Smooth muscle cell (in vitro differentiated cells): ENCODE measurements around the gene GRIP2. TPM values are rescaled to one million over a fixed set of nuclear protein-coding genes. Genes with fewer than 3 reads are reported as not detected.

Experiments
- DNase-seq: peaks from one replicate; lab custom pipeline; 2025; ENCODE audit not compliant: unreplicated experiment; lab: John Stamatoyannopoulos, UW
- H2AFZ ChIP-seq: fragments of 200-600 bp; sonication (generic); 2 replicates; pipeline ENCODE4 v1.6.0; 2016; ENCODE audit warnings: antibody characterized with exemption, low read depth, mild to moderate bottlenecking
- H3F3A ChIP-seq: fragments of 200-600 bp; sonication (generic); 2 replicates; pipeline ENCODE4 v1.6.0; 2017; ENCODE audit warnings: antibody characterized with exemption, low read depth
- H3K27ac ChIP-seq: fragments of 200-600 bp; sonication (generic); 2 replicates; pipeline ENCODE4 v1.5.1; 2016; ENCODE audit warnings: low read depth, mild to moderate bottlenecking
- H3K27me3 ChIP-seq: fragments of 200-600 bp; sonication (generic); 2 replicates; pipeline ENCODE4 v1.6.1; 2016; ENCODE audit warnings: low read depth, mild to moderate bottlenecking
- H3K36me3 ChIP-seq: fragments of 200-600 bp; sonication (generic); 2 replicates; pipeline ENCODE4 v1.5.1; 2016; ENCODE audit warnings: low read depth
- H3K4me1 ChIP-seq: fragments of 200-600 bp; sonication (generic); 2 replicates; pipeline ENCODE4 v1.5.1; 2016; ENCODE audit warnings: low read depth
- H3K4me2 ChIP-seq: fragments of 200-600 bp; sonication (generic); 2 replicates; pipeline ENCODE4 v1.6.0; 2016; ENCODE audit warnings: mild to moderate bottlenecking
- H3K4me3 ChIP-seq: fragments of 200-600 bp; sonication (generic); 2 replicates; pipeline ENCODE4 v1.5.1; 2016; ENCODE audit warnings: mild to moderate bottlenecking
- H3K79me2 ChIP-seq: fragments of 200-600 bp; sonication (generic); 2 replicates; pipeline ENCODE4 v1.6.0; 2016; ENCODE audit warnings: low read depth, mild to moderate bottlenecking
- H3K9ac ChIP-seq: fragments of 200-600 bp; sonication (generic); 2 replicates; pipeline ENCODE4 v1.6.0; 2016; ENCODE audit warnings: low read depth
- H3K9me3 ChIP-seq: fragments of 200-600 bp; sonication (generic); replicated peaks from 2 replicates; pipeline ENCODE4 v1.5.1; 2016; ENCODE audit warnings: low read depth
- H4K20me1 ChIP-seq: fragments of 200-600 bp; sonication (generic); 2 replicates; pipeline ENCODE4 v1.6.0; 2016; ENCODE audit warnings: low read depth
- WGBS: methylation state at CpG from one replicate; pipeline ENCODE4 v1.1.7; 2016; ENCODE audit warnings: low lambda C conversion rate; 5-methylcytosine and 5-hydroxymethylcytosine counted together
- polyA plus RNA-seq: library from polyadenylated mRNA; unstranded; fragments of >200 nt; fragmentation: Nextera tagmentation; extraction: Ambion mirVana; gene quantifications from 2 replicates; pipeline ENCODE4 v1.2.1, GENCODE V29; 2016
- total RNA-seq: library from RNA; depleted of rRNA; stranded (reverse); fragments of >200 nt; gene quantifications from 2 replicates; pipeline ENCODE4 v1.2.3, GENCODE V29; 2014
- TF ChIP-seq, protein P1 (sequence below): fragments of 200-600 bp; sonication (generic); IDR thresholded peaks from 2 replicates; pipeline ENCODE4 v1.5.1; 2017; ENCODE audit warnings: borderline replicate concordance, mild to moderate bottlenecking, antibody characterized with exemption; ENCODE audit not compliant: insufficient read depth, poor library complexity, severe bottlenecking

GRIP2 gene
- total and polyA plus RNA-seq, 2 experiments from 2014 or later = 2.0 to 6.5 TPM

DNA sequence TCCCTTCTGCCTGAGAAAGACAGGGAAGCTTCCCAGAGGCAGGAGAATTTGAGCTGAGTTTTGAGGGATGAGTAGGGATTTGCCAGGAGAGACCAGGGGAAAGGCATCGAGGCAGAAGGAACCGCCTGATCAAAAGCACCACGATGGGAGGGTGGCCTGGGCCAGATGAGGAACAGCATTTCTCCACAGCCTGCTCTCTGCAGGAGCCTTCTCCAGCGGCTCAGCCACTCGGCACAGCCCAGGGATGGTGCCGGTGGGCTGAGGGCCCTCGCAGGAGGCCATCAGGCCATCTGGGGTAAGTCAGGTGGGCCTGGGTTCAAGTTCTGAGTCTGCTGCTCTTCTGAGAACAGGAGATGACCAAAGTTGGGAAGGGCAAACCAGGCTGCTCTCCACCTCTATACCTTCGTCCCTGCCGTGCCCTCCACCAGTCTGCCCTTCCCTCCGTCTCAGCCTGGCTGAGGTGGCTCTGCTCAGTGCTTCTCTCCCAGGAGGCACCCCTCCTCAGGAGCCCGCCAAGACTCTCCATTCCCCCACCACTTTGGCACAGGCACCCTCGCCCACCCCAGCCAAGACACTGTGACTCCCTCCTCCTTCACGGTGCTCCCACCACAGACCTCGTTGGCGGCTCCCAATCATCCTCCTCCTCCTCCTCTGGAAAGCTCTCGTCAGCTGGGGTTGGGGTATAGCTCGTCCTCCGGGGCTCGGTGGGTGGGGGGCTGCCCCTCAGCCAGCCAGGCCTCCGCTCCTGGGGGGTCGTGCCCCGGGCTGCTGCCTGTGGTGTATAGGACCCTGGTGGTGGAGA lies 34.9 kb downstream of the GRIP2 start:
- H3K4me1 ChIP-seq = peaks cover 3% of the 10 kb centered on the region
- no peaks in the 10 kb centered on the region for H4K20me1 ChIP-seq
- TF ChIP-seq, protein P1, sequence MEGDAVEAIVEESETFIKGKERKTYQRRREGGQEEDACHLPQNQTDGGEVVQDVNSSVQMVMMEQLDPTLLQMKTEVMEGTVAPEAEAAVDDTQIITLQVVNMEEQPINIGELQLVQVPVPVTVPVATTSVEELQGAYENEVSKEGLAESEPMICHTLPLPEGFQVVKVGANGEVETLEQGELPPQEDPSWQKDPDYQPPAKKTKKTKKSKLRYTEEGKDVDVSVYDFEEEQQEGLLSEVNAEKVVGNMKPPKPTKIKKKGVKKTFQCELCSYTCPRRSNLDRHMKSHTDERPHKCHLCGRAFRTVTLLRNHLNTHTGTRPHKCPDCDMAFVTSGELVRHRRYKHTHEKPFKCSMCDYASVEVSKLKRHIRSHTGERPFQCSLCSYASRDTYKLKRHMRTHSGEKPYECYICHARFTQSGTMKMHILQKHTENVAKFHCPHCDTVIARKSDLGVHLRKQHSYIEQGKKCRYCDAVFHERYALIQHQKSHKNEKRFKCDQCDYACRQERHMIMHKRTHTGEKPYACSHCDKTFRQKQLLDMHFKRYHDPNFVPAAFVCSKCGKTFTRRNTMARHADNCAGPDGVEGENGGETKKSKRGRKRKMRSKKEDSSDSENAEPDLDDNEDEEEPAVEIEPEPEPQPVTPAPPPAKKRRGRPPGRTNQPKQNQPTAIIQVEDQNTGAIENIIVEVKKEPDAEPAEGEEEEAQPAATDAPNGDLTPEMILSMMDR = no peak
- H3F3A ChIP-seq = no peaks in the 10 kb centered on the region
- no peaks in the 10 kb centered on the region for H3K27me3 ChIP-seq
- H3K4me3 ChIP-seq = no peak overlapping the region
- no peak overlapping the region for H2AFZ ChIP-seq
- DNase-seq = no peak
- H3K9me3 ChIP-seq = no peaks in the 10 kb centered on the region
- WGBS = 93% methylated on average over 21 of the region's 22 CpGs
- no peak overlapping the region for H3K9ac ChIP-seq
- no peak overlapping the region for H3K27ac ChIP-seq
- H3K36me3 ChIP-seq = no peaks in the 10 kb centered on the region
- H3K79me2 ChIP-seq = no peaks in the 10 kb centered on the region
- H3K4me2 ChIP-seq = no peak overlapping the region

DNA sequence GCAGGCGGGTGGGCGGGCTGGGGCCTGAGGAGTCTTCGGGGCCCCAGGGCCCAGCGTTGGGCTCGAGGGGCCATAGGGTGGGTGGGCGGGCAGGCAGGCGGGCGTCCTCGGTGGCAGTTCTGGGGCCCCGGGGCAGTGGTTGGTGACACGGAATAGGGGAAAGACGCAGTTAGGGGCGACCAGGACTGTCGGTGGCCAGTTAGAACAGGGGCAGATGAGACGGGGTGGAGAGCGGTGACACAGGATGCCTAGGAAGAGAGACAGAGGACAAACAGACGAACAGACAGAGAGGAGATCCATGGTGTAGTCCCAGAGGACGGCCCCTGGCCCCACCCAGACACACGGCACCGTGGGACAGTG lies 36.5 kb downstream of the GRIP2 start:
- Histone ChIP-seq H3K9ac (no peak overlapping the region), H3K79me2 (no peaks in the 10 kb centered on the region), H4K20me1 (no peaks in the 10 kb centered on the region), H2AFZ (no peak overlapping the region), H3K4me1 (no peaks in the 10 kb centered on the region), H3K9me3 (no peaks in the 10 kb centered on the region), H3K4me3 (no peak overlapping the region), H3K4me2 (no peak overlapping the region), H3F3A (no peaks in the 10 kb centered on the region), H3K27me3 (no peaks in the 10 kb centered on the region), H3K36me3 (no peaks in the 10 kb centered on the region), H3K27ac (no peak overlapping the region)
- 88% methylated on average over 17 of the region's 20 CpGs for WGBS
- TF ChIP-seq, protein P1 = no peak
- DNase-seq = no peak

DNA sequence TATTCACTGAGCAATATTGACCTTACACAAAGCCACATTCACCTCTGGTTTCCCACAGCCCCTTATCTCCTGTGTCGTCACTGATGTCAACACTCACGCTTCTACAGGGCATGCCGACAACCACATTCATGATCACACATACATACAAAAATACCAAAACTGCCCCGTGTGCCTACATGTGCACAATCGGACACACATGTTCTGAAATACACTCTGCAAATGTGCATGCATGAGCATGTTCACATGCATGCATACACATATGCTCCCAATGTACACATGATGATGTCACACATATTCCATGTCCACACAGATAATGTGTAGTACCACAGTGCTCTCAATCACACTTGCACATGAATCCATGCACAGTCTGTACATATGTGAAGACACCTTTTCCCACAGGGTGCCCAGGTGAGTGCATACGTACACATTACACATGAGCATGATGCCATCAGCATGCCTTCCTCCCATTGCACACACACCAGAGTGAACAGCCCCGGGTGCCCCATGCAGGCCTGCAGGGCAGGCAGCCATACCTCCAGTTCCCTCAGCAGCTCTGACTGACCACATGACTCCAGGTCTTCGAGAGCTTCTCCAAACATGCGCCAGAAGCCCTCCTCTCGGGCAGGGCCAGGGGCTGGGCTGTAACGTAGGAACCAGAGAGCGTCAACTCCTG lies 37.0 kb downstream of the GRIP2 start:
- DNase-seq = no peak

More for the DNA sequence above, 37.0 kb downstream of the GRIP2 start:
- Histone ChIP-seq H3K27ac (no peak overlapping the region), H3K4me1 (no peaks in the 10 kb centered on the region), H4K20me1 (no peaks in the 10 kb centered on the region), H3K4me2 (no peak overlapping the region), H3K79me2 (no peaks in the 10 kb centered on the region), H3K36me3 (no peaks in the 10 kb centered on the region), H3F3A (no peaks in the 10 kb centered on the region), H3K4me3 (no peak overlapping the region), H3K9me3 (no peaks in the 10 kb centered on the region), H2AFZ (no peak overlapping the region), H3K9ac (no peak overlapping the region), H3K27me3 (no peaks in the 10 kb centered on the region)
- WGBS = 97% methylated on average over 12 of the region's 12 CpGs
- TF ChIP-seq, protein P1 = no peak
